Fibroblast of pulmonary artery (primary cell): Measurements from ENCODE around the gene CORIN.

Experiments used
- DNase-seq: peaks from one replicate; pipeline ENCODE4 v3.0.0-alpha.2; 2010; ENCODE audit warnings: low read depth
- H3K4me3 ChIP-seq: replicated peaks from 2 replicates; pipeline ENCODE4 v1.5.1; 2011; ENCODE audit warnings: low read depth, mild to moderate bottlenecking, control low read depth, low read length, moderate library complexity
- TF ChIP-seq, protein P1 (sequence below): IDR thresholded peaks from 2 replicates; pipeline ENCODE4 v1.5.1; 2011; ENCODE audit warnings: mild to moderate bottlenecking, control low read depth, low read length, inconsistent platforms; ENCODE audit errors: missing control alignments

The CORIN gene

DNA sequence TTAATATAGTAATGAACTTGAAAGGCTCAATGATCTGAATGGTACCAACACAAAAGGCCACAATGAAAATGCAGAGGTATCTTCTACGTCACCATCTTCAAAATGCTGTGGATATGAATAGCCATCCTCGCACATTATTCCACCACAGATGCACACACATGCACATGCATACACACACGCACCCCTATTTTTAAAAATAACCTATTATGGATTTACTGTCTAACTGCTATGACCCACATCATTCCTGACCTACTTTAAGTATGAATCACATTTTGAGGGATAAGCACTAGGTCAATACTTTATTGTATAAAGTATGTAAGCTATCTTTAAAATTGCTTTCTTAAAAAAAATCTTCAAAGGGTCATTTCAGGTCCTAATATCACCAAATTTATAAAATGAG lies 24.4 kb upstream of the CORIN start:
- DNase-seq: peak; percentile 46
- no peak overlapping the region for H3K4me3 ChIP-seq
- TF ChIP-seq, protein P1, sequence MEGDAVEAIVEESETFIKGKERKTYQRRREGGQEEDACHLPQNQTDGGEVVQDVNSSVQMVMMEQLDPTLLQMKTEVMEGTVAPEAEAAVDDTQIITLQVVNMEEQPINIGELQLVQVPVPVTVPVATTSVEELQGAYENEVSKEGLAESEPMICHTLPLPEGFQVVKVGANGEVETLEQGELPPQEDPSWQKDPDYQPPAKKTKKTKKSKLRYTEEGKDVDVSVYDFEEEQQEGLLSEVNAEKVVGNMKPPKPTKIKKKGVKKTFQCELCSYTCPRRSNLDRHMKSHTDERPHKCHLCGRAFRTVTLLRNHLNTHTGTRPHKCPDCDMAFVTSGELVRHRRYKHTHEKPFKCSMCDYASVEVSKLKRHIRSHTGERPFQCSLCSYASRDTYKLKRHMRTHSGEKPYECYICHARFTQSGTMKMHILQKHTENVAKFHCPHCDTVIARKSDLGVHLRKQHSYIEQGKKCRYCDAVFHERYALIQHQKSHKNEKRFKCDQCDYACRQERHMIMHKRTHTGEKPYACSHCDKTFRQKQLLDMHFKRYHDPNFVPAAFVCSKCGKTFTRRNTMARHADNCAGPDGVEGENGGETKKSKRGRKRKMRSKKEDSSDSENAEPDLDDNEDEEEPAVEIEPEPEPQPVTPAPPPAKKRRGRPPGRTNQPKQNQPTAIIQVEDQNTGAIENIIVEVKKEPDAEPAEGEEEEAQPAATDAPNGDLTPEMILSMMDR: no peak

DNA sequence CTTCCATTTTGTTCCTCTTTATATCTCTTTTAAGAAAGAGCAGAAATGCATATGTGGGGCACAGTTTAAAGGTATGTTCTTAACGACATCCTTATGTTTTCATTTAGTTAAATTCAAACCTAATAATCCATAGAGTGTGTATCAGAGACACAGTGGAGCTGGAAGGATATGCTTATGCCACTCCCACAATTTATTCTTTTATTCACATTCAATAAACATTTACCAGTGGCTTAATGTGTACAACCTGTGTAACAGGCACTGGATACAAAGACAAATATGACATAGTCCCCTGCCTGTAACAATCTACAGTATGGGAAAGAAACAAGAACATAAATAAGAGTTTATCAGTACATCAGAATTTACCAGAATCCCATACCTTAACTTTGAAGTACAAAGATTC lies 22.4 kb upstream of the CORIN start:
- TF ChIP-seq, protein P1: no peak
- no peak for DNase-seq
- H3K4me3 ChIP-seq: no peak overlapping the region

DNA sequence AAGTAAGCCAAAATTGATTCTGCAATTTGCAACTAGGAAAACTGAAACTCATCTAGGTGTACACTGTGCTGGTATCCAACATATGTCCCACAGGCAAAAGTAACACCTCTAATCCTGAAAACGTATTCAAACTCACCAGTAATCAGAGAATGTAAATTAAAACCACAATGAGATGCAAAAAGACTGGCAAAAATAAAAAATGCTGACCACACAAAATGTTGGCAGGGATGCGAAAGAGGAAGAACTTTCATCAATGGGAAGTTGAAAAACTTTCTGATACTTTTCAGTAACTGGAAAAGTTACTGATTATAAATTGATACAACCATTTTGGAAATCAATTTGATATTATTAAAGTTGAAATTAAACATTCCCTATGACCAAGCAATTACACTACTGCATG lies 20.1 kb upstream of the CORIN start:
- DNase-seq: no peak
- TF ChIP-seq, protein P1: no peak
- H3K4me3 ChIP-seq: no peak overlapping the region

DNA sequence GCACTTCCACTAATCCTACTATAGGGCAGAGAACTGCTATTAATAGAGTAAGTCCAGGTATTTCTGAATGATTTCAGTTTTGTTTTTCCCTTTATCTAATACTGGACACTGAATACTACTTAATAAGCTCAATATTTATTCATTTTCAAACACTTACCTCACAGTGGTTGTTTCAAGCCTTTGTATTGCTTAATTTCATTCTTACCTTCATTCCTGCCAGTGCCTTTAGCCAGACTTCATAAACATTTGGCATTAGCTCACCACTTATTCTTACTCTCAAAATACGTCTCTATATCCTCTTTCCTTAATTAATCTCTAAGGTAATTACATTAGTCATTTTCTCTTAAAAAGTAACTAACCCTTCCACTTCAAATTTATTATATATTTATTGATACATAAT lies 18.8 kb upstream of the CORIN start:
- H3K4me3 ChIP-seq: no peak overlapping the region
- no peak for DNase-seq
- TF ChIP-seq, protein P1: no peak

DNA sequence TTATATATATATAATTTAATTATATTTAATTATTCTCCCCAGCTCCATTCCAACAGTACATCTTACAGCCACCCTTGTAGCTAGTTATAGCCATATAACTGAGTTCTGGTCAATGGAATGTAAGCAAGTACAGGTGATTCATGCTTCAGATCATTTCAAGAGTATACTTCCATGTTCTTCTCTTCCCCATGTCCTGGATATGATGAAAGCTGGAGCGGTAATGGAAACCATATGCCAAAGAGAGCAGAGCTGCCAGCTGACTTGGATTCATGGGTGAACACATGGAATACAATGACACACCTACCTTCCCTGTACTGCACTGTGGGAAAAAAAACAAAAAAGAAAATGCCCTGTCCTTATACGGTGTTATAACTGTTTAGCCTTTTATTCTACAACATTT lies 17.5 kb upstream of the CORIN start:
- no peak overlapping the region for H3K4me3 ChIP-seq
- TF ChIP-seq, protein P1: no peak
- DNase-seq: no peak

DNA sequence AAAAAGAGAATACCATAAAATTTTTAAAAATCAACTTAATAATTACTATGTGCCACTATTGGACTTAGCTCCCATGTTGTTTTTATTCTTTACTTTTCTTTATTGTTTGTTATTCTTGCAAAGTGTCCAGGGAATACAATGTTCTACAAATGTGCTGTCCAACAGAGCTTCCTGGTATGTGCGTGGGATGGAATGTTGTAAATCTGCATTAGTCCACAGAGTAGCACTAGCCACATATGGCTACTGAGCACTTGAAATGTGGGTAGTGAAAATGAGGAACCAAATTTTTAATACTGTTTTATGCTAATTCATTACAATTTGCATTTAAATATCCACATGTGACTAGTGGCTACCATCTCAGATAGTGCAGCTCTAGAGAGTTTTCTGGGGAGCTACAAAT lies 14.3 kb upstream of the CORIN start:
- peak; percentile 88 for DNase-seq
- H3K4me3 ChIP-seq: no peak overlapping the region
- TF ChIP-seq, protein P1: no peak

DNA sequence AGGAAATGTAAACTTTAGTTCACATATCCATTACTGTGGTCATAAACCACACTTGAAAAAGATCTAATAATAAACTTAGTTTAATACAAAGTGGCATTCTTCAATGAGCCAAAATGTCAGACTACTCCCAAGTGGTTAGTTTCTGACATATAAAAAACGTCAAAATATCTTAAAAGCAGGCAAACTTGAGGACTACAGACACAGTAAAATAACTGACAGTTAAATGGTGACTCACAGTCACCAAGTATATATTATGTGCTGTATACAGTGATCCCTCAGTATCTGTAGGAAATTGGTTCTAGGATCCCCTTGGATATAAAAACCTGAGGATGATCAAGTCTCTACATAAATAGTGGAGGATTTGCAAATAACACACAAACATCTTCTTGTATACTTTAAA lies 11.6 kb upstream of the CORIN start:
- no peak for DNase-seq
- no peak overlapping the region for H3K4me3 ChIP-seq
- TF ChIP-seq, protein P1: no peak
